ENCODE data around the gene B4GALT1.

DNA sequence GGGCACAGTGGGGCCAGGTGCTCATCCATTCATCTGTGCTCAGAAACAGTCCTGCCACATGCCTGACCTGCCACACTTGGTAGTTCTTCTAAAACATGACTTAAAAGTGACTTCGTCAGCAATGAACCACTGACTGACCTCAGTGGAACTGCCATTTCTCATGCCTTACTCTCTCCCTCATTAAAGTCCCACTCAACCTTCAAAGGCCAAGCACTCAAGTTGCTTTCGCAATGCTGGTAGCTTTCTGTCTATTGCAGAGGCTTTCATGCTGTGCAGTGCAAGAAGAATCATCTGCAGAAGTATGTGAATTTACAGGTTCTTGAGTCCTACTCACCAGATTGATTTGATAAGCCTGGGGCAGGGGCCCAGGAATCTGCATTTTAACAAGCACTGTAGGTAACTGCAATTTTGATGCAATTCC is 23.9 kb downstream of the B4GALT1 start:
- TF ChIP-seq, protein P1, sequence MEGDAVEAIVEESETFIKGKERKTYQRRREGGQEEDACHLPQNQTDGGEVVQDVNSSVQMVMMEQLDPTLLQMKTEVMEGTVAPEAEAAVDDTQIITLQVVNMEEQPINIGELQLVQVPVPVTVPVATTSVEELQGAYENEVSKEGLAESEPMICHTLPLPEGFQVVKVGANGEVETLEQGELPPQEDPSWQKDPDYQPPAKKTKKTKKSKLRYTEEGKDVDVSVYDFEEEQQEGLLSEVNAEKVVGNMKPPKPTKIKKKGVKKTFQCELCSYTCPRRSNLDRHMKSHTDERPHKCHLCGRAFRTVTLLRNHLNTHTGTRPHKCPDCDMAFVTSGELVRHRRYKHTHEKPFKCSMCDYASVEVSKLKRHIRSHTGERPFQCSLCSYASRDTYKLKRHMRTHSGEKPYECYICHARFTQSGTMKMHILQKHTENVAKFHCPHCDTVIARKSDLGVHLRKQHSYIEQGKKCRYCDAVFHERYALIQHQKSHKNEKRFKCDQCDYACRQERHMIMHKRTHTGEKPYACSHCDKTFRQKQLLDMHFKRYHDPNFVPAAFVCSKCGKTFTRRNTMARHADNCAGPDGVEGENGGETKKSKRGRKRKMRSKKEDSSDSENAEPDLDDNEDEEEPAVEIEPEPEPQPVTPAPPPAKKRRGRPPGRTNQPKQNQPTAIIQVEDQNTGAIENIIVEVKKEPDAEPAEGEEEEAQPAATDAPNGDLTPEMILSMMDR (conservative IDR thresholded peaks at IDR 0.05; ENCODE audit: low read depth, low read length): no peak
- TF ChIP-seq EZH2 (IDR thresholded peaks at IDR 0.05; ENCODE audit: borderline replicate concordance, low read depth, low read length, poor library complexity, severe bottlenecking): no peak
